ENCODE results near the gene MKRN1.
A peak's percentile ranks its signal among the peaks of the same experiment; 100 is the strongest.

- TF ChIP-seq, protein P1, sequence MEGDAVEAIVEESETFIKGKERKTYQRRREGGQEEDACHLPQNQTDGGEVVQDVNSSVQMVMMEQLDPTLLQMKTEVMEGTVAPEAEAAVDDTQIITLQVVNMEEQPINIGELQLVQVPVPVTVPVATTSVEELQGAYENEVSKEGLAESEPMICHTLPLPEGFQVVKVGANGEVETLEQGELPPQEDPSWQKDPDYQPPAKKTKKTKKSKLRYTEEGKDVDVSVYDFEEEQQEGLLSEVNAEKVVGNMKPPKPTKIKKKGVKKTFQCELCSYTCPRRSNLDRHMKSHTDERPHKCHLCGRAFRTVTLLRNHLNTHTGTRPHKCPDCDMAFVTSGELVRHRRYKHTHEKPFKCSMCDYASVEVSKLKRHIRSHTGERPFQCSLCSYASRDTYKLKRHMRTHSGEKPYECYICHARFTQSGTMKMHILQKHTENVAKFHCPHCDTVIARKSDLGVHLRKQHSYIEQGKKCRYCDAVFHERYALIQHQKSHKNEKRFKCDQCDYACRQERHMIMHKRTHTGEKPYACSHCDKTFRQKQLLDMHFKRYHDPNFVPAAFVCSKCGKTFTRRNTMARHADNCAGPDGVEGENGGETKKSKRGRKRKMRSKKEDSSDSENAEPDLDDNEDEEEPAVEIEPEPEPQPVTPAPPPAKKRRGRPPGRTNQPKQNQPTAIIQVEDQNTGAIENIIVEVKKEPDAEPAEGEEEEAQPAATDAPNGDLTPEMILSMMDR (IDR thresholded peaks at IDR 0.05): peak in 3 of 4 experiments; percentile 43 to 51 (median 50)
- TF ChIP-seq POLR2AphosphoS5 (IDR thresholded peaks at IDR 0.05) (peak; percentile 31), POLR2A (IDR thresholded peaks at IDR 0.05) (no peak)
Observed at GRCh38 chr7:140506788-140507464, 27.6 kb upstream of the MKRN1 start.
